K562 (cell line): ENCODE results near the gene SLC24A4. TPM values are rescaled to one million over a fixed set of nuclear protein-coding genes. Genes with fewer than 3 reads are reported as not detected.

Source experiments
- ATAC-seq: fragments of 200-7000 bp; cut with Tn5 transposase; 3 replicates; pipeline ENCODE4 v1.9.1; 2020; ENCODE audit warnings: moderate library complexity
- BruUV-seq: library from RNA; stranded (reverse); fragments of 400-500 nt; replicated peaks from 2 replicates; lab custom pipeline; 2021; lab: Mats Ljungman, UMichigan
- CTCF ChIA-PET: fragments of 300-600 bp; formaldehyde crosslinking; extraction: SDS; loops from one replicate; lab custom pipeline; 2021; ENCODE audit warnings: low intra/inter-chr PET ratio; lab: Yijun Ruan, JAX
- POLR2A ChIA-PET: fragments of 300-600, 350-650 bp; sonication (Branson Sonifier 250); formaldehyde crosslinking; extraction: SDS; loops from one replicate; lab custom pipeline; 2021; ENCODE audit warnings: antibody characterized with exemption, inconsistent platforms; lab: Yijun Ruan, JAX
- DNase-seq, 4 experiments: peaks; one replicate each; pipeline versions ENCODE4 v3.0.0 to v3.0.0-alpha.2; 2011 to 2018; ENCODE audit warnings: low spot score in 3 of 4, mixed read lengths in 3 of 4; ENCODE audit errors: extremely low read depth in 1 of 4
- FAIRE-seq: peaks from 2 replicates; lab custom pipeline; 2011; peaks lifted over from hg19 to GRCh38; lab: Jason Lieb, UNC
- H2AFZ ChIP-seq: 2 replicates; pipeline ENCODE4 v1.6.0; 2011; ENCODE audit warnings: low read depth, low read length, control low read depth, inconsistent platforms
- H3K27ac ChIP-seq: fragments of 200-600 bp; 3 replicates; pipeline ENCODE4 v1.8.0; 2011; ENCODE audit warnings: low read depth, mild to moderate bottlenecking, control low read depth, inconsistent platforms, low read length, moderate library complexity, mixed read lengths; ENCODE audit errors: extremely low read depth
- H3K27me3 ChIP-seq, 2 experiments: fragments of 300-600 bp in 1 of 2; 2 replicates in 1 of 2; 3 replicates in 1 of 2; pipeline versions ENCODE4 v1.6.0 to v1.8.0; 2011; ENCODE audit warnings: inconsistent platforms in 2 of 2, low read length in 2 of 2, mild to moderate bottlenecking in 1 of 2, mixed read lengths in 1 of 2, moderate library complexity in 1 of 2; ENCODE audit not compliant: control insufficient read depth in 2 of 2, insufficient read depth in 2 of 2
- H3K36me3 ChIP-seq: fragments of 300-600 bp; 3 replicates; pipeline ENCODE4 v1.8.0; 2011; ENCODE audit warnings: mild to moderate bottlenecking, low read length, inconsistent platforms; ENCODE audit not compliant: control insufficient read depth, insufficient read depth
- H3K4me1 ChIP-seq, 2 experiments: fragments of 200-600 bp in 1 of 2; replicated peaks in 1 of 2; 2 replicates in 1 of 2; 3 replicates in 1 of 2; pipeline versions ENCODE4 v1.5.1 to v1.8.0; 2011; ENCODE audit warnings: inconsistent platforms in 2 of 2, low read length in 2 of 2, mild to moderate bottlenecking in 1 of 2, mixed read lengths in 1 of 2, moderate library complexity in 1 of 2; ENCODE audit not compliant: control insufficient read depth in 2 of 2, insufficient read depth in 2 of 2
- H3K4me2 ChIP-seq: 2 replicates; pipeline ENCODE4 v1.6.1; 2011; ENCODE audit warnings: low read length, control low read depth, inconsistent platforms, mixed read lengths; ENCODE audit not compliant: insufficient read depth
- H3K4me3 ChIP-seq: fragments of 200-600 bp; sonication (generic), shearing (Covaris generic); 2 replicates; pipeline ENCODE4 v1.5.1; 2016; ENCODE audit warnings: control low read depth, inconsistent platforms
- H3K79me2 ChIP-seq: fragments of 200-600 bp; 3 replicates; pipeline ENCODE4 v1.8.0; 2011; ENCODE audit warnings: low read length, inconsistent platforms; ENCODE audit not compliant: control insufficient read depth, insufficient read depth
- H3K9ac ChIP-seq, 2 experiments: 2 replicates each; pipeline versions ENCODE4 v1.6.0 to v1.6.1; 2011; ENCODE audit warnings: low read depth in 2 of 2, low read length in 2 of 2, control low read depth in 1 of 2, inconsistent platforms in 1 of 2, mild to moderate bottlenecking in 1 of 2, mixed read lengths in 1 of 2; ENCODE audit not compliant: insufficient read depth in 1 of 2
- H3K9me1 ChIP-seq: one replicate; pipeline ENCODE4 v1.6.0; 2011; ENCODE audit warnings: inconsistent platforms, mild to moderate bottlenecking, low read length, moderate library complexity; ENCODE audit not compliant: control insufficient read depth, insufficient read depth
- H3K9me3 ChIP-seq: replicated peaks from 2 replicates; pipeline ENCODE4 v1.5.1; 2011; ENCODE audit warnings: low read depth, low read length, inconsistent platforms; ENCODE audit not compliant: control insufficient read depth, insufficient read depth
- H4K20me1 ChIP-seq: replicated peaks from 2 replicates; pipeline ENCODE4 v1.6.1; 2011; ENCODE audit warnings: low read length, inconsistent platforms, mixed read lengths; ENCODE audit not compliant: control insufficient read depth, insufficient read depth
- CHD2 ChIP-seq: IDR thresholded peaks from 2 replicates; pipeline ENCODE4 v1.6.1; 2011; ENCODE audit warnings: low read depth, low read length
- CTCF ChIP-seq, 3 experiments: IDR thresholded peaks in 2 of 3; conservative IDR thresholded peaks in 1 of 3; 2 replicates each; pipeline ENCODE4 v1.5.1; 2011 to 2012; ENCODE audit warnings: low read length in 3 of 3, mild to moderate bottlenecking in 3 of 3, control low read depth in 2 of 3, improper control_type of control experiment in 1 of 3, inconsistent platforms in 1 of 3, low read depth in 1 of 3, mixed read lengths in 1 of 3, moderate library complexity in 1 of 3; ENCODE audit not compliant: insufficient read depth in 2 of 3
- FOXK2 ChIP-seq, 2 experiments: fragments of 450-650 bp; IDR thresholded peaks in 1 of 2; conservative IDR thresholded peaks in 1 of 2; 2 replicates each; pipeline ENCODE4 v1.6.1; 2016; ENCODE audit warnings: low read depth in 2 of 2, mild to moderate bottlenecking in 1 of 2
- GATA2 ChIP-seq: sonication (generic); formaldehyde crosslinking; IDR thresholded peaks from 2 replicates; pipeline ENCODE4 v1.4.0; 2020; ENCODE audit warnings: mild to moderate bottlenecking, missing genetic modification reagents
- HEY1 ChIP-seq: fragments of 250-450 bp; sonication (Bioruptor Pico); IDR thresholded peaks from 2 replicates; pipeline ENCODE4 v1.5.0; 2020; ENCODE audit warnings: mild to moderate bottlenecking, moderate library complexity, borderline replicate concordance
- KLF16 ChIP-seq: IDR thresholded peaks from 2 replicates; pipeline ENCODE4 v1.6.1; 2016; ENCODE audit warnings: antibody characterized with exemption
- NR2C2 ChIP-seq, 2 experiments: fragments of 200-800 bp in 1 of 2; sonication (Bioruptor generic) in 1 of 2; sonication (generic) in 1 of 2; formaldehyde crosslinking in 1 of 2; IDR thresholded peaks; 2 replicates each; pipeline versions ENCODE4 v1.6.1 to v1.8.0; 2016 to 2022; ENCODE audit warnings: mild to moderate bottlenecking in 1 of 2, missing compliant biosample characterization in 1 of 2, missing genetic modification characterization in 1 of 2, missing genetic modification reagents in 1 of 2
- RBM39 ChIP-seq: fragments of 200-400 bp; formaldehyde crosslinking; optimal IDR thresholded peaks from 2 replicates; pipeline ENCODE3; 2018; ENCODE audit warnings: low read depth, low read length
- SNIP1 ChIP-seq: fragments of 450-650 bp; IDR thresholded peaks from 2 replicates; pipeline ENCODE4 v1.7.1; 2017; ENCODE audit warnings: low read depth, mild to moderate bottlenecking
- WGBS: fragments of 100-300 bp; shearing (Covaris generic); methylation state at CpG from one replicate; pipeline ENCODE4 v1.1.6; 2016; ENCODE audit warnings: low coverage, mixed read lengths; ENCODE audit not compliant: insufficient coverage; ENCODE audit errors: missing lambda C conversion rate; 5-methylcytosine and 5-hydroxymethylcytosine counted together
- in situ Hi-C: fragments of 300-500 bp; cut with MboI; formaldehyde crosslinking; loops from 4 replicates; pipeline ENCODE4 v1.15.0; 2018; ENCODE audit warnings: inconsistent platforms, mixed read lengths
- intact Hi-C: fragments of 100-400 bp; cut with micrococcal nuclease; formaldehyde crosslinking; loops from 2 replicates; pipeline ENCODE4 v1.14.2; 2022
- polyA plus RNA-seq, 8 experiments: library from polyadenylated mRNA; depleted of rRNA in 4 of 8; stranded (reverse) in 5 of 8; unstranded in 3 of 8; fragments of >200 nt; fragmentation: Nextera tagmentation in 2 of 8; fragmentation: Illumina TruSeq in 1 of 8; extraction: Ambion mirVana in 2 of 8; extraction: Trizol in 1 of 8; gene quantifications; 2 replicates each; pipeline versions ENCODE4 v1.2.1 to v1.2.3, GENCODE V29; 2011 to 2014; ENCODE audit warnings: inconsistent platforms in 1 of 8, missing spikeins in 1 of 8
- total RNA-seq, 7 experiments: library from RNA; depleted of rRNA in 6 of 7; stranded (reverse); fragments of >200 nt in 6 of 7; fragmentation: Illumina TruSeq in 2 of 7; extraction: Trizol in 2 of 7; gene quantifications; 2 replicates each; pipeline versions ENCODE4 v1.2.1 to v1.2.3, GENCODE V29; 2011 to 2021; ENCODE audit warnings: low replicate concordance in 1 of 7
- TF ChIP-seq, protein P1 (sequence below): IDR thresholded peaks from 2 replicates; pipeline ENCODE4 v1.6.1; 2011; ENCODE audit not compliant: insufficient read length; ENCODE audit errors: extremely low read depth

Gene SLC24A4
- total and polyA plus RNA-seq, 9 of the 15 experiments (the other 6 are each of a cell fraction or from before 2014, with no cell fraction given): not detected

DNA sequence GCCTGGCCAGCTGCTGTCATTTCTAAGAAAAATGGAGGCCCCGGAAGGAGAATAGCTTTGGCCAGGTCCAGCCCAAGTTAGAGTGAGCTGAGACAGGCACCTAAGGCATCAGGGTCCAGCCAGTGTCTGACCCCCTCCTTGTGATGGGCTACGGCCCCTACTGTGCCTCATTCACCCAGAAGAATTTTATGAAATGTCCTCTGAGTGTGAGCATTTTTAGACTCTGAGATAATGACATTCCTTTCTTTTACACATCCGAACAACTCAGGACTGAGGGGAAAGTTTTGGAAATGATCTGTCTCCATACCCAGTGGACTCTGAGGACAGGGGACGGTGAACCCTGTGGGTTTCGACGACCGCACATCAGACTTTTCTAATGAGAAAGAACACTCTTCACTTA is 50.4 kb downstream of the SLC24A4 start (continued):
- TF ChIP-seq SNIP1 (no peak), HEY1 (CRISPR knock-in tag) (no peak), NR2C2 (CRISPR knock-in tag; IDR thresholded peaks at IDR 0.05) (no peak), NR2C2 (tag; IDR thresholded peaks at IDR 0.05) (no peak)
- TF ChIP-seq, protein P1, sequence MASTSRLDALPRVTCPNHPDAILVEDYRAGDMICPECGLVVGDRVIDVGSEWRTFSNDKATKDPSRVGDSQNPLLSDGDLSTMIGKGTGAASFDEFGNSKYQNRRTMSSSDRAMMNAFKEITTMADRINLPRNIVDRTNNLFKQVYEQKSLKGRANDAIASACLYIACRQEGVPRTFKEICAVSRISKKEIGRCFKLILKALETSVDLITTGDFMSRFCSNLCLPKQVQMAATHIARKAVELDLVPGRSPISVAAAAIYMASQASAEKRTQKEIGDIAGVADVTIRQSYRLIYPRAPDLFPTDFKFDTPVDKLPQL: no peak

GRCh38 chr14:92380131-92380530 is 57.2 kb downstream of the SLC24A4 start:
- in situ Hi-C loops: no loop called here
- H3K4me3 ChIP-seq: no peak overlapping the region
- H3K4me2 ChIP-seq: no peak overlapping the region
- no peaks in the 10 kb centered on the region for H3K4me1 ChIP-seq
- ATAC-seq: no peak
- H3K27me3 ChIP-seq: peaks cover 0 to 10% of the 10 kb centered on the region in 2 experiments; a peak in 3 of 5 replicates
- WGBS: 0% methylated on average over 10 of the region's 10 CpGs
- ChIA-PET POLR2A (no interaction called here), CTCF (no interaction called here)
- H3K9ac ChIP-seq: no peak overlapping the region
- no TSS peak for BruUV-seq
- intact Hi-C loops: no loop called here
- no peak for DNase-seq
- H3K79me2 ChIP-seq: no peaks in the 10 kb centered on the region
- no peak overlapping the region for H3K27ac ChIP-seq
- no peaks in the 10 kb centered on the region for H4K20me1 ChIP-seq
- no peaks in the 10 kb centered on the region for H3K36me3 ChIP-seq
- no peak overlapping the region for H2AFZ ChIP-seq
- no peaks in the 10 kb centered on the region for H3K9me3 ChIP-seq
- H3K9me1 ChIP-seq: no peaks in the 10 kb centered on the region
- no peak for FAIRE-seq
- no peak for TF ChIP-seq KLF16
- TF ChIP-seq CTCF (IDR thresholded peaks at IDR 0.05 in 2 of 3, conservative IDR thresholded peaks at IDR 0.05 in 1 of 3; ENCODE audit: insufficient read depth in 2 of 3, low read depth in 1 of 3, low read length in 3 of 3): no peak
- no peak for TF ChIP-seq FOXK2 (conservative IDR thresholded peaks at IDR 0.05 in 1 of 2, IDR thresholded peaks at IDR 0.05 in 1 of 2; ENCODE audit: low read depth in 2 of 2)
- TF ChIP-seq RBM39: no peak
- TF ChIP-seq GATA2 (CRISPR knock-in tag): no peak
- no peak for TF ChIP-seq CHD2
